Panc1 (cell line): ENCODE results near the gene STX2.

ENCODE experiments used
- CTCF ChIP-seq: fragments of 450-650 bp; IDR thresholded peaks from 2 replicates; pipeline ENCODE4 v1.5.1; 2017; ENCODE audit warnings: mild to moderate bottlenecking
- SIN3A ChIP-seq: IDR thresholded peaks from 2 replicates; pipeline ENCODE4 v1.6.1; 2012; ENCODE audit warnings: low read depth, mild to moderate bottlenecking, low read length, moderate library complexity, borderline replicate concordance; ENCODE audit not compliant: insufficient read depth
- TCF7L2 ChIP-seq: IDR thresholded peaks from 2 replicates; pipeline ENCODE4 v1.6.1; 2011; ENCODE audit warnings: mild to moderate bottlenecking, low read depth, low read length, inconsistent platforms

GRCh38 chr12:130835011-130835410 lies 4.0 kb downstream of the STX2 start:
- no peak for TF ChIP-seq TCF7L2
- TF ChIP-seq CTCF, result no peak
- TF ChIP-seq SIN3A, result no peak
